ENCODE results near the gene OR7G2.

DNA sequence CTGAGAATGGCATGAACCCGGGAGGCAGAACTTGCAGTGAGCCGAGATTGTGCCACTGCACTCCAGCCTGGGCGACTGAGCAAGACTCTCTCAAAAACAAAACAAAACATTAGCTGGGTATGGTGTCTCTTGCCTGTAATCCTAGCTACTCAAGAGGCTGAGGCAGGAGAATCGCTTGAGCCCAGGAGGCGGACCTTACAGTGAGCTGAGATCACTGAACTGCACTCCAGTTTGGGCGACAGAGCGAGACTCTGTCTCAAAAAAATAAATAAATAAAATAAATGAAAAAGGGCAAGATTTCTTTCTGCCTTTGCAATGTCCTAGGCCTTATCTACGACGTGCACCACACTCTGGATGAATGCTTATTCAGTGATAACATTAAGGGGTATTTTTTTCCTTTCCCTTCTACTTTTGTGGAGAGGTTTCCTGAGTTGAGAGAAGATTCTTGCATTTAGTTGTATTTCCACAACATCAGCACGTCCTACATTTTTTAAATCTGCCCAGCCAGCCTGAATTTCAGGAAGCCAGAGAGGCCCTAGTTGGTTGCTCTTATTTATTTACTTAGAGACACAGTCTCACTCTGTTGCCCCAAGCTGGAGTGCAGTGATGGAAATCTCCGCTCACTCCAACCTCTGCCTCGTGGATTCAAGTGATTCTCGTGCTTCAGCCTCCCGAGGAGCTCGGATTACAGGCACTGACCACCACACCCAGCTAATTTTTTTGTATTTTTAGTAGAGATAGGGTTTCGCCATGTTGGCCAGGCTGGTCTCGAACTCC is 46.5 kb downstream of the OR7G2 start:
- TF ChIP-seq YY1 (IDR thresholded peaks at IDR 0.05; ENCODE audit: low read depth) (no peak), FOXM1 (IDR thresholded peaks at IDR 0.05; ENCODE audit: borderline replicate concordance, low read depth) (no peak), TEAD4 (IDR thresholded peaks at IDR 0.05) (no peak), RAD21 (IDR thresholded peaks at IDR 0.05; ENCODE audit: low read depth) (no peak), EP300 (IDR thresholded peaks at IDR 0.05; ENCODE audit: borderline replicate concordance) (no peak), TAF1 (IDR thresholded peaks at IDR 0.05; ENCODE audit: low read depth) (no peak), CREB1 (IDR thresholded peaks at IDR 0.05; ENCODE audit: low read depth) (no peak)
- TF ChIP-seq, protein P1, sequence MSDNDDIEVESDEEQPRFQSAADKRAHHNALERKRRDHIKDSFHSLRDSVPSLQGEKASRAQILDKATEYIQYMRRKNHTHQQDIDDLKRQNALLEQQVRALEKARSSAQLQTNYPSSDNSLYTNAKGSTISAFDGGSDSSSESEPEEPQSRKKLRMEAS (IDR thresholded peaks at IDR 0.05), result no peak
- TF ChIP-seq, protein P2, sequence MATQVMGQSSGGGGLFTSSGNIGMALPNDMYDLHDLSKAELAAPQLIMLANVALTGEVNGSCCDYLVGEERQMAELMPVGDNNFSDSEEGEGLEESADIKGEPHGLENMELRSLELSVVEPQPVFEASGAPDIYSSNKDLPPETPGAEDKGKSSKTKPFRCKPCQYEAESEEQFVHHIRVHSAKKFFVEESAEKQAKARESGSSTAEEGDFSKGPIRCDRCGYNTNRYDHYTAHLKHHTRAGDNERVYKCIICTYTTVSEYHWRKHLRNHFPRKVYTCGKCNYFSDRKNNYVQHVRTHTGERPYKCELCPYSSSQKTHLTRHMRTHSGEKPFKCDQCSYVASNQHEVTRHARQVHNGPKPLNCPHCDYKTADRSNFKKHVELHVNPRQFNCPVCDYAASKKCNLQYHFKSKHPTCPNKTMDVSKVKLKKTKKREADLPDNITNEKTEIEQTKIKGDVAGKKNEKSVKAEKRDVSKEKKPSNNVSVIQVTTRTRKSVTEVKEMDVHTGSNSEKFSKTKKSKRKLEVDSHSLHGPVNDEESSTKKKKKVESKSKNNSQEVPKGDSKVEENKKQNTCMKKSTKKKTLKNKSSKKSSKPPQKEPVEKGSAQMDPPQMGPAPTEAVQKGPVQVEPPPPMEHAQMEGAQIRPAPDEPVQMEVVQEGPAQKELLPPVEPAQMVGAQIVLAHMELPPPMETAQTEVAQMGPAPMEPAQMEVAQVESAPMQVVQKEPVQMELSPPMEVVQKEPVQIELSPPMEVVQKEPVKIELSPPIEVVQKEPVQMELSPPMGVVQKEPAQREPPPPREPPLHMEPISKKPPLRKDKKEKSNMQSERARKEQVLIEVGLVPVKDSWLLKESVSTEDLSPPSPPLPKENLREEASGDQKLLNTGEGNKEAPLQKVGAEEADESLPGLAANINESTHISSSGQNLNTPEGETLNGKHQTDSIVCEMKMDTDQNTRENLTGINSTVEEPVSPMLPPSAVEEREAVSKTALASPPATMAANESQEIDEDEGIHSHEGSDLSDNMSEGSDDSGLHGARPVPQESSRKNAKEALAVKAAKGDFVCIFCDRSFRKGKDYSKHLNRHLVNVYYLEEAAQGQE (IDR thresholded peaks at IDR 0.05; ENCODE audit: low read depth), result no peak

All from Ishikawa (cell line).